Fibroblast of the conjunctiva (primary cell): ENCODE data around the gene CCDC121.
A peak's percentile ranks its signal among the peaks of the same experiment; 100 is the strongest.
"Not testable (repeated sequence)": the region's sequence is repeated elsewhere in the genome, so short reads cannot be mapped to it uniquely, and the experiment has no call there.

Experiments used
- DNase-seq: peaks from one replicate; pipeline ENCODE4 v3.0.0-alpha.2; 2010; ENCODE audit warnings: low read depth

The CCDC121 gene

DNA sequence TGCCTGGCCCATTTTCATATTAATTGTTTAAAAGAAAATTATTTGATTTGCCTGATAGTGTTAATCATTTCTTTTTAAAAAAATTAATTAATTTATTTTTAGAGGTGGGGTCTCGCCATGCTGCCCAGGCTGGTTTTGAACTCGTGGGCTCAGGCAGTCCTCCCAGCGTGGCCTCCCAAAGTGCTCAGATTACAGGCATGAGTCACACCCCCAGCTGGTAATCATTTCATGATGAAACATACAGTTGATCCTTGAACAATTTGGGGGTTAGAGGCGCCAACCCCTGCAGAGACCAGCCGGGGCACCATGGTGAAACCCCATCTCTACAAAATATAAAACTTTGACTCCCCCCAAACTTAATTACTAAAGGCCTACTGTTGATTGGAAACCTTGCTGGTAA is 8.0 kb upstream of the CCDC121 start:
- no peak for DNase-seq

DNA sequence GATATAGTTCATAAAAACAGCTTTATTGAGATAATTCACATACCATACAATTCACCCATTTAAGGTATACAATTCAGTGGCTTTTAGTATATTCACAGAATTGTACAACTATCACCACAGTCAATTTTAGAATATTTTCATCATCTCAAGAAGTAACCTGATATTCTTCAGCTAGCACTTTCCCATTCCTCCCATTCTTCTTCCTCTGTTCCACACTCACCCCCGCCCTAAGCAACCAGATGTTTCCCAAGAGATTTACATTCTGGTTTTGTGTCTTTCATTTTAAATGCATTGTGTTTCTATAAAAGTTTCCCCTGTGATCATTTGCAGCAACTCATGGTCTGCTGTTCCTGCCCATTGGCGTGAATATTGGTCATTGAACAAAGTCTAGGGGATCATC is 5.5 kb upstream of the CCDC121 start:
- DNase-seq = no peak

DNA sequence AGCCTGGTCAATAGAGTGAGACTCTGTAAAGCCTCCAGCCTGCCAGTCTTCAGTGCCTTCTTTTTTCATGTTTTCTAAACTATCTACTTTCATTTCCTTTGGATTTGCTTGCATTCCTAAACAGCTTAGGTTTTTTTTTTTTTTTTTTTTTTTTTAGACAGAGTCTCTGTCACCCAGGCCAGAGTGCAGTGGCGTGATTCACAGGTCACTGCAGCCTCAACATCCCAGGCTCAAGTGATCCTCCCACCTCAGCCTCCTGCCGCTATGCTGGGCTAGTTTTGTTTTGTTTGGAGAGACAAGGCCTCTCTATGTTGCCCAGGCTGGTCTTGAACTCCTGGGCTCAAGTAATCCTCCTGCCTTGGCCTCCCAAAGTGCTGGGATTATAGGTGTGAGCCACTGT is 1.4 kb upstream of the CCDC121 start:
- not testable (repeated sequence) for DNase-seq

DNA sequence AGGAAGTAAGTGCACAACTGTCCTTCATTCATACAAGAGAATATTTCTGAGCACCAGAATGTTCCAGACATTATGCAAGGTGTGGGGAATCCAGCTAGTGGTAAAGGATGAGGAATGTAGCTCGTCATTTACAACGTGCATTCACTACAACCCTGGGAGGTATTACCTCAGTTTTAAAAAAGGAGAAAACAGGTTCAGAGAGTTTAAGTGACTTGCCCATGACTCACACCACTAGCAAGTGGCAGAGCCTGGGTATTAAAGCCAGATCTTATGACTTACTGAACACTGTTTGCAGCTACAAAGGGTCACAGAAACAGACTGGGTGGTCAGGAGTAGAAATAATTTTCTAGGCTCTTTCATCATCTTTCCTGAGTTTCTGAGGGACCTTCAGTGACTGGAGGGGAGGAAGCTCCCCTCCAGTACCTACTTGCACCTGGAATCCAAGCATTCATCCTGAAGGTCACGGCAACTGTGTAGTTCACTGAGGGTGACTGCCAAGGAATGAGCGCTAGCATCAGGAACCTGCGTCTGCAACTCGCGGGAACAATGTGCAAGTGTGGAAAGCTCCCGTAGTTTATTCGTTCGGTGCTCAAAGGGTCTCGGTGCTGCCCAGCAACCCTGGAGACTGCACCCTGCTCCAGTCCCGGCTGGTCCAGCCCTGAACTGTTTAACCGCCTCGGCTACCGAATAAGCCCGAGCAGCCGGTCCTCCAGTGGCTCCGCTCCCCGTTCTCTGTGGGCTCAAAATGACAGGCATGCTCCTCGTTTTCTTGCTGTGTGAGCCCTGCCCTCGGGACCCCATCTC is 647 bp downstream of the CCDC121 start:
- peak; percentile 41 for DNase-seq

DNA sequence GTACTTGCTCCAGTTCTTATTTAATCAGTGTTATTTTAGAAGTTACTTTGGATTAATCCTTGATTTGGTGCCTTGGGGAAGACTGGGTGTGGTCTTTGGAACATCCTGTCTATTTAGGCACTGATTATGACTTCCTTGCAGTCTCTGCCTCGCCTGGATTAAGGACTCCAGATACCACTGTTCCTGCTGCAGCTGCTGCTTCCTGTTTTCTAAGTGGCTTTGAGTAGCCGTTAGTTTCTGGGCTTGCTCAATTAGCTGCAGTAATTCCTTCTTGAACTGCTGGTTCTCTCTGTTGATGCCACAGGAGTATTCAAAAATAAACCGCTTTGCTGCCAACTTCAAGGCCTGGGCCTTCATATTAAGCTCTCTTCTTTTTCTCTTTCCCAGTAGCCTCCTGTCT is 1.9 kb downstream of the CCDC121 start:
- not testable (repeated sequence) for DNase-seq

DNA sequence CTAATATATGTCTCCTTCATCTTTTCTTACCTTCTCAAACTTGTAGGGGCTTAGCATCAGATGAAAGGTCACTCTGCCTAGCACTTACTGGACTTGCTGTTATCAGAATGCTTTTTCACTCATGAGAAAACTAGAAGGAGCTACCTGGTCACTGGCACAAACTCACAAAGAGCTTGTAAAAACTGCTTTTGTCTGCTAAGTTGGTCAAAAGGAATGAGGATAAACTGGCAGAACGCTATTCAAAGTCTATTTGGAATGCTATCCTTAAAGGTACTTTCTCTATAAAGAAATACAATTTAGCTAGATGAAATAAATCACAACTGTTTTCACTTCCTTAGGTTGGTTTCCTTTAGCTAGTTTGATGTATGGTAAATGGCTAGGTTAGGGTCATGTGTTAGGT is 2.5 kb downstream of the CCDC121 start:
- not testable (repeated sequence) for DNase-seq

DNA sequence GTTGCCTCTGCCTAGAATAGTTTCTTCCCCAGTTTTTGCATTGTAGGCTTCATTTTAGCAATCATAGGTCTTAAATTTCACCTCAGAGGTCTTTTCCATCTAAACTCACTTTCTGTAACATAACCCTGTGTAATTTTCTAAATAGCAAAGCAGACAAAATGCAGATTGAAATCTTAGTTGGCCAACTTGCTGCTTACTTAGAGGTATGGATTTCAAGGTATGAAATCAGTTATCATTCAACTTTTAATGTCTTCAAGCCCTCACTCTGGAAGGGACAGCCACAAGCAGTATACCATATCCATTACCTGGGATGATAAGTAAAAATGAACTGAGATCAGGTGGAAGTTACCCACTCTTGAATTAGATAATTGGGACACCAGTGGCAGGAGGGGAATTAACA is 3.9 kb downstream of the CCDC121 start:
- no peak for DNase-seq

DNA sequence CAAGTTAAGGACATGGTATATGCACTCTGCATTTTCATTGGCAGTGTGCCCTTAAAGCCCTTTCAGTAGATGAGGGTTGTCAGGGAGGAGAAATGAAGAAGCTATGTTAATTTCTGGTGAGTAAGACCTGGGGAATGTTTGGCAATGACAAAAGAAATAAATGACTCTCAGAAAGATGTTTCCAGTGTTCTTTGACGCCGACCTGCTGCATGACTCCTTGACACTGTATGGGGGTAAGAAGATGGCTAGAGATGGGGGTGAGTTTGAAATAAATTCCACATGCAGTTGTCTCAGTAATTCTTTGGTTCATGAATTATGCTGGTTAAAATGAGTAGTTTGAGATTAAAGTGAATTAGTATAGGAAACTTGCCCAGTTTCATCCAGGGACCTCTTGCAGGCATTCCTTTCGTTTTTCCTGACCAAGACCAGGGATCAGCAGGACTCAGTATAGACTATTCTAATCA is 5.9 kb downstream of the CCDC121 start:
- peak; percentile 21 for DNase-seq

DNA sequence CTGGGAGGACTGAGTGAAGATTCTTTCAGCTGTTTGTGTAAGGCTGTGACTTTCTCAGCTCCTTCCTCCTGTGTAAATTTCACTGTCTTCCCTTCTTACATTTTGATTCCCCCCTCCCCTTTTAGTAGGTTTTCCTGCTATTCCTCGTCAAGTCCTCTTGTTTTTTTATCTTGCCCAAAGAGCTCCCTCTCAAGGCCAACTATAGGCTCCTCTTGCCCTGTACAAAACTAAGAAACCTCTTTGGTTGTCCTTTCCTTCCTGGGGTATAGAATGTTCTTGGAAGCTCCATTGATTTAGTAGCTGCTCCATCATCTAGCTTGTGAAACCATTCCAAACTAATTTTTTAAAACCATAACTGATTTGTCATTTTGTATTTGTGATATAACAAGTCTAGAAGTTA is 7.3 kb downstream of the CCDC121 start:
- DNase-seq = no peak

DNA sequence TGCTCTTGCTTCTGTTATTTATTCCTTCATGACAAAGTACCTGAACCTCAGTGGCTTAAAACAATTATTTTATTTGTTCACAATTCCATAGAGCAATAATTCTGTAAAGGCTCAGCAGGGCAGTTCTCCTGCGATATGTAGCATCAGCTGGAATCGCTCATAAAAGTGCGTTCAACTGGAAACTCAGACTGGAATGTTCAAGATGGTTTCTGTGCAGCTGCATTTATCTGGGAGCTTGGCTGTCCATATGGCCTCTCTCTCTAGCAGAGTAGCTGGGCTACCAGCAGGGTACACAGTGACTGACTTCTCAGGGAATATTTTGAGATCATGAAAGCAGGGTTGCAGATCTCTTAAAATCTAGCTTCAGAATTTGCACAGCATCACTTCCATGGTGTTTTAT is 13.5 kb downstream of the CCDC121 start:
- DNase-seq = no peak

DNA sequence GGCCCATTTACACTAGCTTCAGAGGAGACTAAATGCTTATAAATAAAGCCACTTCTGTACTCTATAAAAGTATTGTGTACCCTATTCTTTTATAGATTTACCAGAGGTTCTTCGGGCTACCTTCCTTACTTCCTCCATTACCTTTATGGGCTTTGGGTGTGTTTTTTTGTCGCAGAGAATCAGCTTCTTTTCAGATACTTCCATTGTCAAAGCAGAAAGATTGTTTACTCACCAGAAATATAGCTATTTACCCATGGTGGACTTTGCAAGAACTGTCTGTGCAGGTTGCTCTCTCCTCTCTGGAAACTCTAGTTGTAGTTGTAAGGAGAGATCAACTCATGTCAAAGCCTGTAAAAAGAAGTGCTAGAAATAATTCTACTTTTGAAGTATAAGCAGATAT is 14.8 kb downstream of the CCDC121 start:
- no peak for DNase-seq

DNA sequence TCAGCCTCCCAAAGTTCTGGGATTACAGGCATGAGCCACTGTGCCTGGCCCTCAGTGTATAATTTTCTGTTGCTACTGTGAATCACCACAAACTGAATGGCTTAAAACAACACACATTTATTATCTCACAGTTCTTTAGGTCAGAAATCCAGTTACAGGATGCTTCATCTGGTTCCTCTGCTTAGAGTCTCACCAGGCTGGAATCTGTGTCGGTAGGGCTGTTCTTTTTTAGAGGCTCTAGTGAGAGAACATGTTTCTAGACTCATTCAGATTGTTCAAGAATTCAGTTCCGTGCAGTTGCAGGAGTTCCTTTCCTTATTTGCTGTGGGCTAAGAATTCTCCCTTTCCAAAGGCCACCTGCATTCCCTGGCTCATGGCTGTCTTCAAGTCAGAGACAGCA is 22.2 kb downstream of the CCDC121 start:
- no peak for DNase-seq

DNA sequence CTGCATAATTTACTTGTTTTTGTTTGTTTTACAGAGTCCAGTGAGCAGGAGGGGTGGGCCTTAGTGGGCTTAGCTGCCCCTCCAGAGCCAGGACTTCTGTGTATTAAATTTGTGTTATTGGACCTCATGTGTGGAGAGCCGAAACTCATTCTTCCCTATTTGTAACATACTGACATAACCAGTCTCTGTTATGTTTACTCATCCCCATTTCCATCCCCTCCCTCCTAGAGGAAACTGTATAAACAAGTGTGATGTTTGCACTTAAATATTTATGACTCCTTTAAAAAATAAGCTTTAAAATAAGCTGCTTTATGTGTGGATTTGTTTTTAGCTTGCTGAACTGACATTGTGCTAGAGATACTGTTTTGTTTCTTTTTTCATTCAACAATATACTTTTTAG is 32.2 kb downstream of the CCDC121 start:
- DNase-seq = no peak

DNA sequence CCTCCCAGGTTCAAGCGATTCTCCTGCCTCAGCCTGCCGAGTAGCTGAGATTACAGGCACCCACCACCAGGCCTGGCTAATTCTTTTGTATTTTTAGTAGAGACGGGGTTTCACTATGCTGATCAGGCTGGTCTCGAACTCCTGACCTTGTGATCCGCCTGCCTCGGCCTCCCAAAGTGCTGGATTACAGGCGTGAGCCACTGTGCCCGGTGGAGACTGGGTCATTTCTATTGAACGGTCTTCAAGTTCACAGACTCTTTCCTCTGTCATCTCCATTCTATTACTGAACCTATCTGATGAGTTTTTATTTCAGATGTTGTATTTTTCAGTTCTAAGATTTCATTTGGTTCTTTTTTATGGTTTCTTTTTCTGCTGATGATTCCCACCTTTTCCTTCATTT is 33.4 kb downstream of the CCDC121 start:
- not testable (repeated sequence) for DNase-seq

DNA sequence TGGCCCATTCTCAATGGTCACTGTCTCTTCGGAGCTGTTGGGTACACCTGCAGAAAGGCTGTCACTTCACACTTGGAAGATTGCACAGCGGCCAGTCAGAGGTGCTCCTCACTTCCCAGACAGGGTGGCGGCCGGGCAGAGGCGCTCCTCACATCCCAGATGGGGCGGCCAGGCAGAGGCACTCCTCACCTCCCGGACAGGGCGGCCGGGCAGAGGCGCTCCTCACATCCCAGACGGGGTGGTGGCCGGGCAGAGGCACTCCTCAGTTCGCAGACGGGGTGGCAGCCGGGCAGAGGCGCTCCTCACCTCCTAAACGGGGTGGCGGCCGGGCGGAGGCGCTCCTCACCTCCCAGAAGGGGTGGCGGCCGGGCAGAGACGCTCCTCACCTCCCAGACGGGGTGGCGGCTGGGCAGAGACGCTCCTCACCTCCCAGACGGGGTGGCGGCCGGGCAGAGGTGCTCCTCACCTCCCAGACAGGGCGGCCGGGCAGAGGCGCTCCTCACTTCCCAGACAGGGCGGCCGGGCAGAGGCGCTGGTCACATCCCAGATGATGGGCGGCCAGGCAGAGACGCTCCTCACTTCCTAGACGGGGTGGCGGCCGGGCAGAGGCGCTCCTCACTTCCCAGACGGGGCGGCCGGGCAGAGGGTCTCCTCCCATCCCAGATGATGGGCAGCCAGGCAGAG is 34.6 kb downstream of the CCDC121 start:
- DNase-seq = not testable (repeated sequence)

DNA sequence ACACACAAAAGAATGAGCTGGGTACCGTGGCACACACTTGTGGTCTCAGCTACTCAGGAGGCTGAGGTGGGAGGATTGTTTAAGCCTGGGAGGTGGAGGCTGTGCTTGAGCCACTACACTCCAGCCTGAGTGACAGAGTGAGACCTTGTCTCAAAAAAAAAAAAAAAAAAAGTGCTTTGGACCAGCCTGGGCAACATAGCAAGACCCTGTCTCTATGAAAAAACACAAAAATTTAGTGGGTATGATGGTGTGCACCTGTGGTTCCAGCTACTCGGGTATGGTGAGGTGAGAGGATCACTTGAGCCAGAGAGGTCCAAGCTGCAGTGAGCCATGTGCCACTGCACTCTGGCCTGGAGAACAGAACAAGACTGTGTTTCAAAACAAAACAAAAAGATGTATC is 35.6 kb downstream of the CCDC121 start:
- DNase-seq = no peak

DNA sequence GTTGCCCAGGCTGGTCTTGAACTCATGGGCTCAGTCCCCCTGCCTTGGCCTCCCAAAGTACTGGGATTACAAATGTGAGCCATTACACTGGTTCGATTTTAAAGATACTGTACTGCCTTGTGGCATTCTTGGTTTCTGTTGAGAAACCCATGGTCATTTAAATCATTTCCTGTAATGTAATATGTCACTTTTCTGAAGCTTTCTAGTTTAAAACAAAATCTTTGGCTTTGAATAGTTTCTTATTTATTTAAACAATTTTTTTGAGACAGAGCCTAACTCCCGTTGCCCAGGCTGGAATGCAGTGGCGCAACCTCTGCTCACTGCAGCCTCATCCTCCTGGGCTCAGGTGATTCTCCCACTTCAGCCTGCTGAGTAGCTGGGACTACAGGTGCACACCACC is 37.1 kb downstream of the CCDC121 start:
- DNase-seq = no peak

DNA sequence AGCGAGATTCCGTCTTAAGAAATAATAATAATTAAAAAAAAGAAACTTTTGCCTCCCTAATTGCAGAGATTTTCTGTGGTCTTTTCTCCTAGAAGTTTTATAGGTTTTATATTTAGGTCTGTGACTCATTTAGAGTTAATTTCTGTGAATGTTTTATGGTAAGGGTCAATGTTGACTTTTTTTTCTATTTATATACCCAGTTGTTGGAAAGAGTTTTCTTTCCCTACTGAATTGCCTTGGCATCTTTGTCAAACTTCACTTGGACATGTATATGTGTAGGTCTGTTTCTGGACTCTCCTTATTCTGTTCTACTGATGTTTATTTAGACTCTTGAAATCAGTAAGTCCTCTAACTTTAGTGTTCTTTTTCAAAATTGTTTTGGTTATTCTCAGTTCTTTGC is 40.5 kb downstream of the CCDC121 start:
- DNase-seq = no peak

DNA sequence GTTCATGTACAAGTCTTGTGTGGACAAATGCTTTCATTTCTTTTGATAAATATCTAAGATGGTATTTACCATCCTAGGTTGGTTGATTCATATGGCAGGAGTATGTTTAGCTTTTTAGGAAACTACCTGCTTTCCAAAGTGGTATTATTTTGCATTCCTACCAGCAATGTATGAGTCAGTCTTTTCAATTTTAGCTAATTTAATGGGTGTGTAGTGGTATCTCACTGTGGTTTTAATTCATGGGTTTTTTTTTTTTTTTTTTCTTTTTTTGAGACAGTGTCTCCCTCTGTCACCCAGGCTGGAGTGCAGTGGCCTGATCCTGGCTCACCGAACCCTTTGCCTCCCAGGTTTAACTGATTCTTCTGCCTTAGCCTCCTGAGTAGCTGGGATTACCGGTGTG is 41.8 kb downstream of the CCDC121 start:
- DNase-seq = no peak

DNA sequence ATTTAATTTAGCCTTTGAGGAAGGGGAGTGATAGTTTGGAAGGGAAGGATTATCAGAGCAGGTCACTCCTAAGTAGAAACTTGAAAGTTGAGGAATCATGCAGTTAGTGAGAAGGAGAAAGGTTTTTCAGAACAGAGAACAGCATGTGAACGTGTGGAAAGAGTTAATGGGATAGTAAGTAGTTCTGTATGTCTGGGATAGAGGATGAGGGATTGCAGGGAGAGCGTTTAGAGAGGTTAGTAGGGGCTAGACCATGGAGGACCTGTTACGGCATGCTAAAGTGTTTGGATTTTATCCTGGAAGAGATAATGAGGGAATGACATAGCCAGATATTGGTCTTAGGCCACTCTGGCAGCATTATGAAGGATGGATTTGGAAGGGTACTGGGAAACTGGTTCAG is 44.2 kb downstream of the CCDC121 start:
- DNase-seq = no peak

DNA sequence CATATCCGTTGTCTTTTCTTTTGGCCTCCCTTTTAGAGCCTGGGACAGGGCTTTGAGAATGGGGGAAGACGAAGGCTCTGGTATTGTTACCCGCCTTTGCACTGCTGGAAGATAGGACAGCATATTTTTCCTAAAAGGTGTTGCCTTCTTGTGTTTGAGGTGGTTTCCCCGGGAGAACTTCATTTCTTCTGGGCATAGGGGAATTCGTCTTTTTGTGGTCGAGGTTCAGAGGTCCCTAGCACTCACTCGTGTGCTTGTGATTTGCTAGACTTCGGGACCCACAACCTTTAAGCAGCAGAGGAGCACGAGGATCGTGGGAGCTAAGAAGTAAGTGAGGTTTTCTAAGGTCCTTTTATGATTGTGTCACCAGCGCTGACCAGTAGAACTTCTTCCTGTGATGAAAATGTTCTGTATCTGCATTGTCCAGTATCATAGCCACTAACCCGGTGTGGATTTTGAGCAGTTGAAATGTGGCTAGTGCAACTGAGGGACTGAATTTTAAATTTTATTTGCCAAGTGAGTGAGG is 45.4 kb downstream of the CCDC121 start:
- DNase-seq = no peak

DNA sequence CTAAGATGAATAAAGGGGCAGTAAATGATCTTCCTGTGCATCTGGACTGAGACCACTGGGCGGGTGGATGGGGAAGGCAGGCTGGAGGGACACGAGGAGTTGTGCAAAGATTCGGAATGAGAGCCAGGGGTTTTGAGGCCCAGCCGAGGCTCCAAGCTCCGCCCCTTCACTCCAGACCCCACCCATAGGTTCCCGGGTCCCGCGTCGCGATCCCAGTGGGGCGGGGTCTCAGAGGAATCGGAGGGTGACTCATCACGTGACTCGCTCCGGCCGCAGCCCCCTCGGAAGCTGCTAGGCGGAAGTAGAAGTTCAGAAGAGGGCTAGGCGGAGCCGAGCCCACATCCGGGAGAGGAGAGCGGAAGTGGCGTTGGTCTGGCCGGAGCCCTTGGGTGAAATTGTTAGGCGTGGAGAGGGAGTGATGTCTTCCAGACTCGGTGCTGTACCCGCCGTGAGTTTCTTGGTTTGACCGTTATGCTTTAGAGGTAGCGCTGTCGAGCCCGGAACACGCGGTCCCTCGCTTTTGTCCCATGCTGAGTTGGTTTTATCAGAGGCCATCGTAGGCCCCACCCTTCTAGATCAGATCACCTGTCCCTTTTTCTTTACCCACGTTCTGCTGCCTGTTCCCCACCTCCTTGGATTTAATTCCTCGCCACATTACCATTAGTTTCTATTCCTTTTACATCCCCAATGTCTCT is 46.0 kb downstream of the CCDC121 start, which contains the start of gene ZNF512:
Gene ZNF512 (plus strand): TSS at position 348 of the 695 bp plus-strand sequence. CDS start 71 bp downstream, at position 419.
- DNase-seq = peak; percentile 90
